ENCODE results near the gene CENPB.

The CENPB gene

DNA sequence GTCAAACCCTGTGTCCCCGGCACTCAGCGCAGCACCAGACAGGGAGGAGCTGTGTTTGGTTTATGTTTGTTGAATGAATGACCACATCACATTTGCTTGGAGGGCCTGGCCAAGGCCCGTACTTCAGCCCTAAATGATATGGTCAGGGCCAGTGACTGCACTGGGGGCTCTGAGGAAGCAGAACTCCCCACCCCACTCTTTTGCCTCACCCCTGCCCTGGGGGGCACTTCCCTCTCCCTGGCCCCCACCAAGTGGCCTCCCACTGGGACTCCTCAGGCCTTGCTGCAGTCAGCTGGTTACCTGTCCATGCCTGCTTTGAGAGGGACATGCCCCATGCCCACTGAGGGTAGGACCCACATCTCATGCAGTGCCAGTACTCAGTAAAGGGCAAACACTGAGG is 21.9 kb downstream of the CENPB start:
- DNase-seq: no peak

DNA sequence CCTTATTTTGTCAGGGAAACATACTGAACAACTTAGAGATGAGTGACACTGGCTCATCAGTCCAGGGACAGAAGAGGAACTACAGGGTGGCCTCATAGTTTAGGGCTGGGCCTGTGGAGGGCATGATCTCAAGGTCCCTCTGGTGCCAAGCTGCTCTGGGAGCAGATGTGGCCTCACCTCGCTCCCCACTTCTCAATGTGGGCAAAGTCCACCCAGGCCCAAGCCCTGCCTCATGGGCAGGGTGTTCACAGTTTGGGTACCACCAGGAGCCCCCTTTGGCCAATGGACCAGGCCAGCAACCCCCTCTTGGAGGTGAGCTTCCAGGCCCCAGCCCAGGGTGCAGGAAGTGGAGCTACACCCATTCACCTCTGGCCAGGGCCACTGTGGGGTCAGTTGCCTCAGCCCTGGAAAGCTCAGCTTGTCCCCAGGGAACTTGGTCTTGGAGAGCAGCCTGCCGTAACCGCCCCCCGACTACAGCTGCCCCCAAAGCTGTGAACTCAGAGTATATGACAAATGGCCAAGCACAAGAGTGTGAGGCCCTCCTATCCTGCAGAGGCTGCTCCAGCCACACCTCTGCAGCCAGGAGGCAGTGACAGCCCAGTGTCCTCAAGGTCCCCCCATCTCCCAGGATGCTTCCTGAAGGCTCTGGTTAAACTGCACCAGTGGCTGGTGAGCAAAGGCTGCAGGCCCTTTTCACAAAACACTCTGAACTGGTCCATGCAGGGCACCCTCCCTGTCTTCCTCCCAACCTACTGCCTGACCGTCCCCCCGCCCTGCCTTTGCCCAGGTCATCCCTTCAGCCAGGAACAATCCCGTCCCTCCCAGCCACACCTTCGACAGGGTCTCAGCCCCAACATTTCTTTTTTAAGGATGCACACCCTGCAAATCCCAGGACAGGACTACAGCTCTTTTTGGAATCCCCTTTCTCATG is 22.6 kb downstream of the CENPB start:
- no peak for DNase-seq

DNA sequence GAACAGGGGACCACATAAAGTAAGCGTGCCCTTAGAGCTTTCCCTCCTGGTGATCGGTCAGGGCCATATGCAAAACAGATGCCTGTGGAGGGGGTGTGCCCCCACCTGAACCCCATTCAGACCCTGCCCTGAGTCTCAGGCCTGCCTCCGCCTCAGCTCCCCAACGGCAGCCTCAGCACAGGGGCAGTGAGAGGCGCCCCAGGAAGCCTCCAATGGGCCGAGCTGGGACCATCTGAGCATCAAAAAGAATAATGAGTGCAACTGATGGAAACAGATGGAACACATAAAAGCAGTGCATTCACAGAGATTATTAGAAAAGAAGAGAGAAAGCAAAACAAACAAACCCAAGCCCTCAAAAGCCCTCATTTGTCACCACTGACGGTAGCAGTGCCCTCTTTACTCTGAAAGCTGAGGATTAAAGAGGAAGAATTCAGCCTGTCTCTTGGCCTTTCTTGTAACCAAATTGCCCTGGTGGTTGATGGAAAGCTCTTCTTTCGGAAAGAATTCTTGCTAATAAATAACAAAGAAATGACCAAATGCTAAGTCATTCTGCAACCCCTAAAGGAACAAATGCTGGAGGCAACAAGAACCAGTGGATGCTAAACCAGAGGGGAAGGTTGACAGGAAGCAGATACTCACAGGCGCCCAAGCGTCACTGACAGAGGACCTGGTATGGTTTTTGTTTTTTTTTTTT is 25.7 kb downstream of the CENPB start:
- no peak for DNase-seq

DNA sequence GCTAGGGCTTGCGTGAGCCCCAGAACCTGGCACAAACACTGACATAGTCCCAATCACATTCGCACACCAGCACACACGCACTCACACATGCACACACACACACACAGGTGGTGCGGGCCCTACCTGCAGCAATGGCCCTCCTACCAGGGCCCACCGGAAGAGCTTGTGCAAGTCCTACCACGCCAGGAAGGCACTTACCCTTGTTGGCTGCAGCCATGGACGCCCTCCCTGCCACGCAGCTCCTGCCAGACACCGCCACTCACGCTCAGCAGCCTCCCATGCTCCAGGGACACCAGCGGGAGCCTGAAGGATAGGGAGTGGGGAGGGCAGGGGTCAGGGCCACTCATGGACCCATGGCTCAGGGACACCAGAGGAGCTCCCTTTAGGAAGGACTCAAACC is 26.7 kb downstream of the CENPB start:
- DNase-seq: no peak

DNA sequence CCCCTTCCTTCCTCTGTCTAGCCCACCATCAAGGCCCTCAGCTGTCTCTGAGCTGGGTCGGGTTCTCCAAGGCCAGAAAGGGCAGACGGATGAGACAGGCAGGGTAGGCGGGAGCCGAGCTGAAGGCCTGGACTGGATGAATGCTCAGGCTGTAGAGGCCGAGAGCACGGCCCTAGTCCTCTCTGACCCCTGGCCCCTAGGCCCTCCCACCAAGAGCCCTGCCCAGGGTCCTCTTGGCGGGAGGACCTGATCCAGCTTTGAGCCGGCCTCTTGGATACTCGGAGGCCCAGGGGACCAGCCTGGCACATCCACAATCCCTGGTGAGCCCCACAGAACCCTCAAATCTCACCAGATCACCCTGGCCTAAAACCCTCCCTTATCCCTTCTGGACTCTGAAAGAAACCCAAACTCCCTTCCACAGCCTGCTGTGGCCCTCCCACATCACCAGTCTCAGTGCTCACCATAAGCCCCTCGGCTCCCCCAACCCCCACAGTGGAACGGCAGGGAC is 27.2 kb downstream of the CENPB start:
- no peak for DNase-seq

DNA sequence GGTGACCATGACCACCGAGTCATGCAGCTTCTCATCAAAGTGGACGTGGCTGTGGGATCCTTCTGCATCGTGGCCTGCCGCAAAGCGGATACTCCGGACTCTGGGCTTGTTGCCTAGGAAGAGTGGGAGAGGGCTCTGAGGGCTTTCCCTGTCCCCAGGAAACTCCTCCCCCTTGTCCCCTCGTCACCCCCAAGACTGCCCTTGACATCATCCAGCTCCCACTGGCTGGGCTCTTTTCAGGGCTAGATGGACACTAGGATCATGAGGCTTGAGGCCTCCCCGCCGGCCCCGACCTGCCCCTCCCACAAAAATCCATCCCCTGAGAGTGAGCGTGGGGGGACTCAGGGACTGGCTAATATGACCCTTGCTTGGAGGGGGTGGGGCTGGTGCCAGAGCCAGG is 28.0 kb downstream of the CENPB start:
- no peak for DNase-seq

DNA sequence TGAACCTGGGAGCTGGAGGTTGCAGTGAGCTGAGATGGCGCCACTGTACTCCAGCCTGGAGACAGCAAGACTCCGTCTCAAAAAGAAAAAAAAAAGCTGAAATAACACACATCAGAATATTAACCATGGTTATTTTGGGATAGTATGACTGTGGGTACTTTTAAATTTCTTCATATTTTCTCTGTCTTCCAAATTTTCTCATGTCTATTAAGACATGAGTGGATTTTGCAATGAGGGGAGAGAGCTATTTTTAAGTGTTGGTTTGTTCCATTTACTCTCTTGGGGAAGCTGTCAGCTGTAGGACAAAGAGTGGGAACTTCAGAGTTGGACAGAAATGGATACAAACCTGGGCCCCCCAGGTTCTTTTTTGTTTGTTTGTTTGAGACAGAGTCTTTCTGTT is 29.3 kb downstream of the CENPB start:
- DNase-seq: no peak

DNA sequence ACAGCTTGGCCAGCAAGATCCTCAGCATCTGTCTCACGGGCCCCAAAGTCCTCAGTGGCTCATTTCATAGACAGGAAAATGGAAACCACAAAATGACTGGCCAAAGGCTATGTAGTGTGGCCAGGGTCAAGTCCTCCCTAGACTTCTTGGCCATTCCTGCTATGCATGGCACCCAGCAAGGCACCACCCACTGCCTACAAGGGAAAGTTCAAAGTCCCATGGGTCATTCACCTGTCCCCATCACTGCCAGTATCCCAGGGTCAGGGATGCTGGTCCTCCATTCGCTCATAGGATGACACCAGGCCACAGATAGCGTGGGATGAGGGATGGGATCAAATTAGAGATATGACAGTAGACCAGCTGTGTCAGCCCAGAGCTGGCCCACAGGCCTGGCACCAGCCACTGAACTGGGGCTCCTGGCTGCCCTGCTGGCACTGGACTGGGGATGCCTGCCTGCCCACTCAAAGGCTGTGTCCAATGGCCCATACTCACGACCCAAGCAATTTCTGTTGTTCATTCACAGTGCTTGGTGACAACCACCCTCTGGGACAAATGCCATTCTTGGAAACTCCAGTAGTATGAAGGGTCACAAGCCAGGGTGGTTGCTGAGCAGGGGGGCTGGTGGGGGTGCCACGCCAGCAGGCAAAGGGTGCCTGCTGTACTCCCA is 30.6 kb downstream of the CENPB start:
- no peak for DNase-seq

DNA sequence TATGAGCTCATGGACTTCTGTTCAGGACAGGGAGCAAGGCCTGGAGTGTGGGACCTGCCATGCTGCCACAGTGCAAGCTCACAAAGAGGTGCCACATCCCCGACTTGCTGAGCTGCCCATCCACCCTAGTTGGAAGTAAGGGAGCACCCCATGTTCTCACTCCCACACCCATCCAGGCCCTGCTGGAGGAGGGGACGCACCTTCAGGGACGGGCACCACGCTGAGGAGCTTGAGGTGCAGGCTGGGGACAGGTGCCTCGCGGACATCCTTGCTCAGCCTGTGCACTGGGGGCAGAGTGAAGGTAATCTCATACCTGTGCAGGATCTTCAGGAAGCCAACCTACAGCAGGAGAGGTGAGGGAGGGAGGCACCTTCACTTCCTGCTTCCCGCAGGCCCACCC is 31.3 kb downstream of the CENPB start:
- no peak for DNase-seq

DNA sequence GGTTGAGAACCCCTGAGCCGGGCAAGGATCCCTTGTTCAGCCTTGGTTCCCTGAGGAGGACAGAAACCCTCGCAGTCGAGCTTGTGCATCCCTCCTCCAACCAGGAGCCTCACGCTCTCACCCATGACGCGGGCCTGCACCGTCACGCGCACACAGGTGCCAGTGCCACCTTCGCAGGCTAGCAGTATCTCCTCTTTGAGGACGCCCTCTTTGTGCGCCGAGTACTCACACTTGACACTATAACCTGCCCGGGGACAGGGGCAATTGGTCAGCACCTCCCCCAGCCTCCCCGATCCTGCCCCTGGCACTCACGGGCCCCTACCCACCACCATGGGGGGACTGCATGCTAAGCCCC is 32.3 kb downstream of the CENPB start:
- no peak for DNase-seq

DNA sequence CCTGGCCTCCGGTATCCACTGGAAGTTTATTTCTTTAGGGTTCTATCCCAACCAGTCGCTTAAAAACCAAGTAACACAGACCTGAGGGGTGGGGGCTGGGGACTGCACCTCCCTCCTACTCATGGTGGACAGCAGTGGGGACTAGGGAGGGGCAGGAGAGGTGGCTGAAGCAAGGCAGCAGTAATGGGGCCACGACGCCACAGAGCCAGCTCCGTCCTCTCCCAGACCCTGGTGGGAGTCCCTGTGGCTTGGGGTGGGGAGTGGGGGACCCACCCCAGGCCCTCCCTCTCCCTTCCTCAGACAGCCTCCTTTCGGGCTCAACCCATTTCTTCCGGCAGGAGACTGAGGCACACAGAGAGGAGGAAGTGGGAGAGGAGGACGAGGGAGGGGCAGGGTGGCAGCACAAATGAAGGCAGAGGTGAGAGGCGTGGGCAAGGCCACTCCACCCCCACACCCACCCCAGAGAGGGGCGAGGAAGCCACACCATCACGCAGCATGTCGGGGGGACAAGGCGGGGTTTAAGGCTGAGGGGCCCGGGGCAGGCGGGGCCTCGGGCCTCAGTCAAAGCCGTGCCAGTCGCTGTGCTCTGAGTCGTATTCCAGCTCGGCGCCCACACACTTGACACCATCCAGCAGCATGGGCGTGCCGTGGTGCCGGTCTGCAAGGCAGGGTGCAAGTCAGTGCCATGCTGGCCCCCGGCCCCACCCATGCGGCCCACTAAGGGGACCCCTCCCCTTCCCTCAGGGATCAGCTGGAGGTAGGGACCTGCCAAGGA is 32.9 kb downstream of the CENPB start:
- no peak for DNase-seq

DNA sequence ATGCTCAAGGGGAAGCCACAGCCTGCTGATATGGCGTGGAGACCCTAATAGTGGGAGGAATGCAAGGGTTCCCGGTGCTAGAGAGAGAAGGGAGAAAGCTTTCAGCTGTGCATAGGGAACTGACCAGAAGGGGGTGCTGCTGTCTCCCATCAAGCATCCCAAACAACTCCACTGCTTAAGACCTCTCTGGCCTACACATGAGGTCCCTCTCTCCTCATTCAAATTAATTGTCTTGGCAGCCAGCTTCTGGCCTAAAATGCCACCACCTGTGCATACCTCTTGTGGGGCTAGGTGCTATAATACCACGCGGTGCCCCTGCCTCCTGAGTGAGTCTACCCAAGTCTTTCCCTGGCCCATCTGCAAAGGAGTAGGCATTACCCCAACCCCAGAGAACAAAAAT is 33.4 kb downstream of the CENPB start:
- DNase-seq: no peak

DNA sequence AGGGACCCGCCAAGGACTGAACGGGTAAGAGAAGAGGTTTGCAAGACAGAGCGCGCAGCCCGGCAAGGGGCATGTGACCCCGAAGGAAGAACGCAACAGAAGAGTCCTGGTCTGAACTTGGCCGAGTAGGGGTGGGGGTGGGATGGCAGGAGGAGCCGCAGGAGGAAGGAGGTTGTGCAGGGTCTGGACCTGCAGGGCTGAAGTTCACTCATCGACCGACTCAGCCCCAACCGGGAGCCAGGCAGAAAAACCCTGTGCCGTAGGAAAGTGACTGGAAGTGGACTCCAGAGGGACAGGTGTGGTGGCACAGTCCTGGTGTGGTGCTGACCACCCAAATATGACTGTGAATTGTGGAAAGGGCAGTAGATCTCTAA is 34.2 kb downstream of the CENPB start:
- no peak for DNase-seq

DNA sequence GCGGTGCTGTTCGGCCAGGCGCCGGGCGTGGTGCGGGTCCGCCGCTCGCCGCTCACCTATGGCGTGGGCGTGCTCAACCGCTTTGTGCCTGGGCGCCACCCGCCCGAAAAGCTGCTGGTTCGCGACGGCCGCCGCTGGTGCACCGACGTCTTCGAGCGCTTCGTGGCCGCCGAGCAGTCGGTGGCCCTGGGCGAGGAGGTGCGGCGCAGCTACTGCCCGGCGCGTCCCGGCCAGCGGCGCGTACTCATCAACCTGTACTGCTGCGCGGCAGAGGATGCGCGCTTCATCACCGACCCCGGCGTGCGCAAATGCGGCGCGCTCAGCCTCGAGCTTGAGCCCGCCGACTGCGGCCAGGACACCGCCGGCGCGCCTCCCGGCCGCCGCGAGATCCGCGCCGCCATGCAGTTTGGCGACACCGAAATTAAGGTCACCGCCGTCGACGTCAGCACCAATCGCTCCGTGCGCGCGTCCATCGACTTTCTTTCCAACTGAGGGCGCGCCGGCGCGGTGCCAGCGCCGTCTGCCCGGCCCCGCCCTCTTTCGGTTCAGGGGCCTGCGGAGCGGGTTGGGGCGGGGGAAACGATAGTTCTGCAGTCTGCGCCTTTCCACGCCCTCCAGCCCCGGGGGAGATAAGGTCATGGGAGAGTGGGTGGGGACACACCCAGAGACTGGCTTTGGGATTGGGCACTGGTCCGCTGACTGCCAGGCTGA is 34.7 kb downstream of the CENPB start:
- DNase-seq: no peak

DNA sequence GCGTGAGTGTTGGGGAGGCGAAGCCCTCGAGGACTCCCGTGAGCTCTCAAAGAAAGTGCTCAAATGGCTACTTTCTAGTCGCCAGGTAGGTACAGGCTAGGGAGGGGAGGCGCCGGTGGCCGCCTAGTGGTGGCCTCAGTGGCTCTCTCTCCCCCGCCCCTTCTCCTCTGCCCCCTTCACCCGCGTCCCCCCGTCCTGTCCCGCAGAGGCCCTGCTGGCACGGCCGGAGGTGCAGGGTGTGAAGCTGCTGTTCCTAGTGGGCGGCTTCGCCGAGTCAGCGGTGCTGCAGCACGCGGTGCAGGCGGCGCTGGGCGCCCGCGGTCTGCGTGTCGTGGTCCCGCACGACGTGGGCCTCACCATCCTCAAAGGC is 35.2 kb downstream of the CENPB start:
- no peak for DNase-seq

DNA sequence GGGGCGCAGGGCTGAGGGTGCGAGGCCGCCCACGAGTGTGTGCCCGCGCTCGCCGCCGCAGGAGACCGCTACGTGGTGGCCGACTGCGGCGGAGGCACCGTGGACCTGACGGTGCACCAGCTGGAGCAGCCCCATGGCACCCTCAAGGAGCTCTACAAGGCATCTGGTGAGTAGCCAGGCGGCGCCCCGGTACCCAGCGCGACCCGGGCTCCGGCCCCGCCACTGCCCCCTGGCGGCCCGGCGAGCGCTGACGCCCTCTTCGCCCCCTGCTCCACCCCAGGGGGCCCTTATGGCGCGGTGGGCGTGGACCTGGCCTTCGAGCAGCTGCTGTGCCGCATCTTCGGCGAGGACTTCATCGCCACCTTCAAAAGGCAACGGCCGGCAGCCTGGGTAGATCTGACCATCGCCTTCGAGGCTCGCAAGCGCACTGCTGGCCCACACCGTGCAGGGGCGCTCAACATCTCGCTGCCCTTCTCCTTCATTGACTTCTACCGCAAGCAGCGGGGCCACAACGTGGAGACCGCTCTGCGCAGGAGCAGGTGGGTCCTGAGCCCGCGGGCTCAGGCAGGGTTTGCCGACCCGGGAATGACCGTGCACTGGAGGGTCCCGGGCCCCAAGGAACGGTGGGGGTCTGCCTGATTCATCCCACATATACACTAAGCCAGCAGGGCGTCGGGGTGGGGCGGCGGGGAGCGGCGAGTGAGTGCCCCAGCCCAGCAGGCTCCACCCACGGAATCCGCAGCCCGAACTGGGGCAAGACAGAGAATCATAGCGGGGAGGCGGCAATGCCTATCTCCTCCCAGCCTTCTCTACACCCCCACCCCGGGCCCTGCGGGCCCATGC is 36.6 kb downstream of the CENPB start:
- DNase-seq: no peak

DNA sequence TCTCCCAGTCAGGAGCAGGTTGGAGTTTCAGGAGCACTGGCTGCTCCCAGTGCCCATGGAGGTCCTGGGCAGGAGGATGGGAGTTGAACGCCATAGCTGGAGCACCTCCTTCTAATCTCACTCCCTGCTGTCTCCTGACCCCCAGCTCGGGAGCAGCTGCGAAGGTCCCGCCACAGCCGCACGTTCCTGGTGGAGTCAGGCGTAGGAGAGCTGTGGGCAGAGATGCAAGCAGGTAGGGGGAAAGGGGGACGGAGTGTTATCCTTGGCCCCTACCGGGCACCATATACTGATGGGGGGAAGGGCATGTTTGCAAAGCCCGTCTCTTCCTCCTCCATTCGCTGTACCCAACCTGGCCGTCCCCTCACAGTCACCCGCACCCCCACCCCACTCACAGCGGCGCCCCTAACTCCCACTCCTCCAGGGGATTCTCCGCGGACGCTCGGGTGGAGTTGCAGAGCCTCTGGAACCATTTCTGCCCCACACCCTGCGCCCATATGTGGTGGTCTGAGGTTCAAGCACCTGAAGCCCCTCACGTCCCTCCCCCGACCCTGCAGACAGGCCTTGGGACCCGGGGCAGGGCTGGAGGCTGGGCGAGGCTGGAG is 37.4 kb downstream of the CENPB start:
- DNase-seq: no peak

DNA sequence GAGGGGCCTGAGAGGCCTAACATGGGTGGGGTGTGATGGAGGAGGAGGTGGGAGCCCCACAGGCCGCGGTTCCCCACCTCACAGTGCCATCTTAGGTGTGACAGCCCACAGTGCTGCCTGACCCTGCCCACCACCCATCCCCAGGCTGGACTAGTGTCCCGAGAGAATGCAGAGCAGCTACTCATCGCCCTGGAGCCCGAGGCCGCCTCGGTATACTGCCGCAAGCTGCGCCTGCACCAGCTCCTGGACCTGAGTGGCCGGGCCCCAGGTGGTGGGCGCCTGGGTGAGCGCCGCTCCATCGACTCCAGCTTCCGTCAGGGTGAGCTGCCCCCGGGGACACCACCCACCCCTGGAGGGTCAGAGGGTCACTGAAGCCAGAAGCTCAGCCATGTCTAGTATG is 38.5 kb downstream of the CENPB start:
- DNase-seq: no peak

DNA sequence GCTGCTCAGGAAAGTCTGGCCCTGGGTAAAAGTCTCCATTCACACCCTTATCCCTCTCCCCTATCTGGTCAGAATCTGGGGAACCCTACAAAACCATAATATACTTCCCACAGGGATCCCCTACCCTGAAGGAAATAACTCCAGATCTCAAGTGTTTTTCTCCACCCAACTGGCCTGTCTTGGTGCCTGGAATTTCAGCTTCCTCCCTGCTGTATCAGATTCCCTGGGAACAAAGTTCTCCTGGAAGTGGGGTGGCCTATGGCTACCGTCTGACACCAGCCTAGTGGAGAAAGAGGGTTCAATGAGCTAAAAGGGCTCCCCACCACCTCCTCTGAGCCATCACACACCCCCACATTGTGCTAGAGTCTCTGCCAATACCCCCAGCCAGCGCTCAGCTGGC is 39.1 kb downstream of the CENPB start:
- DNase-seq: no peak

DNA sequence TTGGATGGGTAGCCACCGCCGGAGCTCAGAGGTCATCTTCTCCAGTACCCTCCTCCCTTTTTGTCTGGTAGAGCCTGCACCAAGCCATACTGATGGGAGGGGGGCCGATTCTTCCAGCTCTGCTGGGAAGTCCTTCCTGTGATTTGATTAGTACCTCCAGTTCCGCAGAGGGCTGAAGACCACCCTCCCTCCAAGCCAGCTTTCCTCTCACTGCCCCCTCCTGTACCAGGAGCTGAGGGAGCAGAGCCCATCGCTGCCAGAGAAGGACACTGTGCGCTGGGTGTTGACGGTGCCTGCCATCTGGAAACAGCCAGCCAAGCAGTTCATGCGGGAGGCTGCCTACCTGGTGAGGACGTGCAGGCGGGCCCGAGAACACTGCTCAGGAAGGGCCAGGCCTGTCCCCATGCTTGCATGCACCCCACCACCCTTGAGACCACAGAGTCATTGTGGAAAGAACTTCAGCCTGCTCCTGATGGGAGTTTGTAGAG is 40.8 kb downstream of the CENPB start:
- DNase-seq: no peak

Data from NCI-H2081 treated with DMSO at 0.1 percent for 48 hours (cell line).